Stimulated activated CD8-positive, alpha-beta memory T cell treated with anti-CD3 and anti-CD28 coated beads, Interleukin-7, amount 100 ng/mL, for 24 hours (primary cell): ENCODE data around the gene RSF1.

Experiments used
- DNase-seq: peaks from one replicate; pipeline ENCODE4 v3.0.0-alpha.2; 2020; ENCODE audit warnings: low read depth

The RSF1 gene

GRCh38 chr11:77801477-77801876 is 19.0 kb downstream of the RSF1 start:
- DNase-seq = no peak

GRCh38 chr11:77800449-77800848 is 20.1 kb downstream of the RSF1 start:
- DNase-seq = no peak

- DNase-seq = no peak
Measured at GRCh38 chr11:77799338-77799737, 21.2 kb downstream of the RSF1 start.

GRCh38 chr11:77793972-77794371 is 26.6 kb downstream of the RSF1 start:
- no peak for DNase-seq

DNA sequence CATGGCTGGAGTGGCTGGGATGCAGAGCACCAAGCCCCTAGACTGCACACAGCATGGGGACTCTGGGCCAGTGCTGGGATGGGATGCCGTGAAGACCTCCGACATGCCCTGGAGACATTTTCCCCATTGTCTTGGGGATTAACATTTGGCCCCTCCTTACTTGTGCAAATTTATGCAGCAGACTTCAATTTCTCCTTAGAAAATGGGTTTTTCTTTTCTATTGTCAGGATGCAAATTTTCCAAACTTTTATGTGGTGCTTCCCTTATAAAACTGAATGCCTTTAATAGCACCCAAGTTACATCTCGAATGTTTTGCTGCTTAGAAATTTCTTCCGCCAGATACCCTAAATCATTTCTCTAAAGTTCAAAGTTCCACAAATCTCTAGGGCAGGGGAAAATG is 29.2 kb downstream of the RSF1 start:
- no peak for DNase-seq

DNA sequence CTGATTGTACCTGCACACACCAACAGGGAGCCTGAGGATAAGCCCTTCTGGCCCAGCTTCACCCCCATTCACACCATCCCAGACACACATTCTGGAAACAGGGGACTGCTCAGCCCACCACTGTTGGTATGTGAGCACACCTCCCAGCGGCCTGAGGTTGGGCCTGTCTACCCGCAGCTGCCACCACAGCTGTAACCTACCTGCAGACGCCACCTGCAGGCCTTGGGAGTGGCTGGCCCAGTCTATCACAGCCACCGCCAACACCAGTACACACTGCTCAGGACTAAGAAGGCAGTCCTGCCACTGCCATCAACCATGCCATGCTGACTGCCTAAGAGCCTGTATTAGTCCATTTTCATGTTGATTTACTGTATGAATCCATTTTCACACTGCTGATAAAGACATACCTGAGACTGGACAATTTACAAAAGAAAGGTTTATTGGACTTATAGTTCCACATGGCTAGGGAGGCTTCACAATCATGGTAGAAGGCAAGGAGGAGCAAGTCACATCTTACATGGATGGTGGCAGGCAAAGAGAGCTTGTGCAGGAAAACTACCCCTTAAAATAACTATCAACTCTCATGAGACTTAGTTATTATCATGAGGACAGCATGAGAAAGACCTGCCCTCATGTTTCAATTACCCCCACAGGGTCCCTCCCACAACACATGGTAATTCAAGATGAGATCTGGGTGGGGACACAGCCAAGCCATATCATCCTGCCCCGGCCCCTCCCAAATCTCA is 30.6 kb downstream of the RSF1 start:
- no peak for DNase-seq

- DNase-seq = no peak
Measured at GRCh38 chr11:77789061-77789730, 31.3 kb downstream of the RSF1 start.

DNA sequence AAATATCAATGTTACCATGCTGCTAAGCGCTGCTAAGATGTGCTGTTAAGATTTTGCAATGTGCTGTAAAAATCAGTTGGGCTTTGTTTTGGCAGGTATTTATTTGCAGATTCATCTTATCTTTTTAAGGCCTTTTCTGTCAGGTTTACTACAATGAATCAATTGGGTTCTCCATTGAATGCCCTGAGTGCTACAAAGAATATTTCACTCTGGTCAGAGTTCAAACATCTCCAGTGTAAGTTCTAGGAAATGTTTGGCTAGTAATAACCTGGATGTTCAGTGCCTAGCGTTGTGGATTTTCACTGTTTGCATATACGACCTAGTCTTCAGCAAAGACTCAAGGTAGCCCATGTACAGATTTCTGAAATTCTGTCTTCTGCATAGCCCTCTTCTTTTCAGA is 36.0 kb downstream of the RSF1 start:
- no peak for DNase-seq

- DNase-seq = no peak
Measured at GRCh38 chr11:77783025-77783424, 37.5 kb downstream of the RSF1 start.

GRCh38 chr11:77779935-77780334 is 40.6 kb downstream of the RSF1 start:
- no peak for DNase-seq

- no peak for DNase-seq
Measured at GRCh38 chr11:77778549-77778948, 42.0 kb downstream of the RSF1 start.

GRCh38 chr11:77778118-77778517 is 42.4 kb downstream of the RSF1 start:
- DNase-seq = no peak

DNA sequence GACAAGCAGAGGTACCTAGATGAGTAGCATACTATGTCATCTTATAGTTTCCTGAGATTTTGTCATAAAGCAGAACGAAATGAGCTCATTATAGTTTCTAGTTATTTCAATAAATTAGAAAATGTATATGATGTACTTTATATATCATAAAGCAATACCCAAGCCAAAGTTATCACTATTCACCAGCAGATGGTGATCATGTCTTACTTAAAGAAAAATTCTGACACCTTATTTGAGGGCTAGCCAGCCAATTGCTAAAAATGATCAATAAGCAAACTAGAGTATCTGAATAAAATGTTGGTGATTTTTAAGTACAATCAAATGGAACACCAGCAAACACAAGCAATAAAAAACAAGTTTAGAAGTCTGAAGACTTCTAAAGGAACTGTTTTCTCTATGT is 44.1 kb downstream of the RSF1 start:
- DNase-seq = no peak

GRCh38 chr11:77775936-77776335 is 44.6 kb downstream of the RSF1 start:
- no peak for DNase-seq

DNA sequence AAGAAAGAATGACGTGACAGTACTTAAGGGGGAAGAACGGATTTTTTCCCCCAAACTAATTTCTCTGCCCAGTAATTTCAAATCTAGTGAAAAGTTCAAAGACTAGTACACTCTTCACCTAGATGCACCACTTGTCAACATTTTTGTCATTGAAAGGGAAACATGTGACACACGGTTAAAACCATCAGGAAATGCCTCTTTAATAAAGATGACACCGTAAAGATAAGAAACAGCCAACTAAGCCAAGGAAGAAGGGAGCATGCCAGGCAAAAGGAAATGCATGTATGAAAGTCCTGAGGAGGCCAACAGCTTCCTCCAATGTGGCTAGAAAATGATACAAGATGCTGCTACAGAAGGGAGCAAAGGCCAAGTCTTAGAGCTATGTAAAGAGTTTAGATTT is 49.4 kb downstream of the RSF1 start:
- DNase-seq = no peak

- DNase-seq = no peak
Measured at GRCh38 chr11:77770629-77771028, 49.9 kb downstream of the RSF1 start.

- no peak for DNase-seq
Measured at GRCh38 chr11:77762426-77762825, 58.1 kb downstream of the RSF1 start.

GRCh38 chr11:77761491-77761890 is 59.0 kb downstream of the RSF1 start:
- DNase-seq = no peak

DNA sequence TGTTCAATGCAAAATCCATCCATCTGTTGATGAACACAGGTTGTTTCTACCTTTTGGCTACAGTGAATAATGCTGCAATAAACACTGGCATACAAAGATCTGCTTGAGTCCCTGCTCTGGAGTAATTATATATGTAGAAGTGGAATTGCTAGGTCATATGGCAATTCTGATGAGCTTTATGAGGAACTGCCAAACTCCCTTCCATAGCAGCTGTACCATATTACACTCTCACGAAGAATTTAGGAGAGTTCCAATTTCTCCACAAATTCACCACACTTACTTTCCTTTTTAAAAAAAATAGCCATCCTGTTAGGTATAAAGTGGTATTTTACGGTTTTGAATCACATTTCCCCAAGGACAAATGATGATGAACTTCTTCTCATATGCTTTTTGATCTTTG is 62.2 kb downstream of the RSF1 start:
- no peak for DNase-seq

GRCh38 chr11:77753230-77753629 is 67.3 kb downstream of the RSF1 start:
- no peak for DNase-seq

DNA sequence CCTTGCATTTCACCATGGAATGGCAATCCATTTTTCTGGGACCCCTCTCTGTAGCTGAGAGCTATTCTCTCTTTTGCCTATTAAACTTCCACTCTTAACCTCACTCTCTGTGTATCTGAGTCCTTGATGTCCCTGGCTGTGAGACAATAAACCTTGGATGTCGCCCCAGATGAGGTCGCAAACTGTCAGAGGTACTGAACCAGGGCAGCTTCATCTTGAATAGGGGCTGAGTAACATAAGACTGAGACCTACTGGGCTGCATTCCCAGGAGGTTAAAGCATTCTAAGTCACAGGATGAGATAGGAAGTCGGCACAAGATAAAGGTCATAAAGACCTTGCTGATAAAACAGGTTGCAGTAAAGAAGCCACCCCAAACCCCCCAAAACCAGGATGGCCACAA is 68.0 kb downstream of the RSF1 start:
- no peak for DNase-seq

DNA sequence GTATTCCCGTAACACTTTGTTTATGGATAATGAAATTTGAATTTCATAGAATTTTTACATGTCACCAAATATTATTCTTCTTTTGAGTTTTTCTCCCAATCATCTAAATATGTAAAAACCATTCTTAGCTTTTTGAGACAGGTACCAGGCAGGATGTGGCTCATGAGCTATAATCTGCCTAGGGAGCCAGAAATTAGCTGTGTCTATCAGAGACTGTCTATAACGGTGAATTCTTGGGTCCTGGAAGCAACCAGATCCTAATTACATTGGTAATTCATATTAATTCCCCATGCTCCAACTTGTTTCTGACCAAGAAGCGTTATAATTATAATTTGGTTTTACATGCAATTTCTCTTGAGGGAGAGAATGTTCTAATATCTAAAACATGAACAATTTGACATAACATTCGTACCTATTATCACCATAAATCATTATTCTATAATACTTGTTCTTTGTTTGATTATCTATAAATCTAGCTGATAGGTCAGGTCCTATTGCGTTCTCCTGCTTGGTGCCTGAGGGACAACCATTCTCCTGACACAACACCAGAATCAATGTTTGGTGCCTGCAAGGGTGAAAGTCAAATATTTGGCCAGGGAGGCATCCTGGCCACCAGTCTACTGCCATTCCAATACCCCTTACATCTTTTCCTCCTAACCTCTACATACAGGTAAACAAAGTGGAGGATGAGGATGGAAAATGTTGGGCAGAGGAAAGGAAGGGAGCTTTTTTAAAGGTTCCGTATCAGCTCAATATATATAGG is 69.9 kb downstream of the RSF1 start:
- no peak for DNase-seq

DNA sequence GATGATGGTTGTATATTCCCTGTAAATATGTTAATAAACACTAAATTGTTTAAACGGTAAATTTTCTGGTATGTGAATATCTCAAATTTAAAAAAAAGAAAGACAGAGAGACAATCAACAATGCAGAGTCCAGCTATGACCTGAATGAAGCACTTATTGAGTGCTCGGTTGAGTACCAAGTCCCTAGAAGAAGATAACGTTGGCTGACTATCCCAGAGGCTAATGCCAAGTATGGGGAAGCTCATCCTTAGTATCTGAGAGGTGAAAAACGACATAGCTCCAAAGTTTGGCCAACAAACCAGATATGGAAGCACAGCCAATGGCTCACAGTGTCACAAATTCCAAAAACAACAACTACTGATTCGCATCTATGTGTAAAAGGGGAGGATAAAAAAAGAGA is 71.3 kb downstream of the RSF1 start:
- DNase-seq = no peak
